Activated CD8-positive, alpha-beta T cell treated with anti-CD3 and anti-CD28 coated beads for 36 hours (primary cell): Measurements from ENCODE around the gene PRKCQ. TPM values are rescaled to one million over a fixed set of nuclear protein-coding genes. Genes with fewer than 3 reads are reported as not detected.

Source experiments
- ATAC-seq: fragments of 200-7000 bp; cut with Tn5 transposase; one replicate; pipeline ENCODE4 v1.10.0; 2021; ENCODE audit warnings: mild to moderate bottlenecking, moderate library complexity
- CTCF ChIA-PET: fragments of 350-600 bp; sonication (Branson Sonifier 250); formaldehyde crosslinking; loops from one replicate; lab custom pipeline; 2021; ENCODE audit warnings: antibody characterized with exemption; lab: Charles Lee
- POLR2A ChIA-PET: fragments of 350-600 bp; sonication (Branson Sonifier 250); formaldehyde crosslinking; loops from one replicate; lab custom pipeline; 2021; ENCODE audit warnings: antibody characterized with exemption; lab: Charles Lee
- DNase-seq: peaks from one replicate; pipeline ENCODE4 v3.0.0-alpha.2; 2020
- H3K27ac Mint-ChIP-seq: one replicate; pipeline ENCODE4 v1.8.0; 2021; ENCODE audit warnings: mild to moderate bottlenecking, mixed read lengths
- H3K27me3 Mint-ChIP-seq: one replicate; pipeline ENCODE4 v1.8.0; 2021; ENCODE audit warnings: mixed read lengths
- H3K36me3 Mint-ChIP-seq: one replicate; pipeline ENCODE4 v1.8.0; 2021; ENCODE audit warnings: low read depth, mixed read lengths
- H3K4me1 Mint-ChIP-seq: one replicate; pipeline ENCODE4 v1.8.0; 2021; ENCODE audit warnings: low read depth, mixed read lengths
- H3K4me3 Mint-ChIP-seq: one replicate; pipeline ENCODE4 v1.8.0; 2021; ENCODE audit warnings: mild to moderate bottlenecking, moderate library complexity, mixed read lengths
- H3K9me3 Mint-ChIP-seq: one replicate; pipeline ENCODE4 v1.8.0; 2021; ENCODE audit warnings: mixed read lengths
- CTCF ChIP-seq: fragments of 200-600 bp; IDR thresholded peaks from one replicate; pipeline ENCODE4 v1.8.0; 2022; ENCODE audit warnings: antibody characterized with exemption, mild to moderate bottlenecking
- intact Hi-C: fragments of 100-400 bp; cut with micrococcal nuclease; formaldehyde crosslinking; loops from one replicate; pipeline ENCODE4 v1.10.0; 2022
- total RNA-seq, 2 experiments: library from RNA; stranded (reverse); gene quantifications; one replicate each; pipeline ENCODE4 v1.2.3, GENCODE V29; 2021

The PRKCQ gene
- total RNA-seq, 2 experiments from 2014 or later, result 46.3 to 47.1 TPM

- Mint-ChIP-seq H3K36me3 (peaks cover 7% of the 10 kb centered on the region), H3K4me1 (peaks cover 15% of the 10 kb centered on the region), H3K9me3 (no peaks in the 10 kb centered on the region), H3K4me3 (no peak overlapping the region), H3K27me3 (no peaks in the 10 kb centered on the region), H3K27ac (no peak overlapping the region)
- ATAC-seq (no peak), DNase-seq (no peak)
- ChIA-PET POLR2A (interaction anchor here (0.9 kb wide), 1 partner anchor 15 kb away, joined by 3 read pairs; no protein-coding TSS in a partner anchor), CTCF (interaction anchor here (0.7 to 5.8 kb wide), 8 partner anchors 12 to 264 kb away, joined by 3 to 61 read pairs (median 6); no protein-coding TSS in a partner anchor)
- no peak for TF ChIP-seq CTCF
- intact Hi-C loops, result loop anchor here (5.0 kb wide), 2 partner anchors 164 to 249 kb away; partner anchors contain the start of gene PRKCQ
Observed at GRCh38 chr10:6418613-6419216, 161.4 kb downstream of the PRKCQ start.

GRCh38 chr10:6418167-6418566 is 161.9 kb downstream of the PRKCQ start:
- intact Hi-C loops, result loop anchor here (5.0 kb wide), 2 partner anchors 164 to 249 kb away; partner anchors contain the start of gene PRKCQ
- Mint-ChIP-seq H3K36me3 (peaks cover 5% of the 10 kb centered on the region), H3K9me3 (no peaks in the 10 kb centered on the region), H3K27me3 (no peaks in the 10 kb centered on the region), H3K4me1 (peaks cover 10% of the 10 kb centered on the region), H3K27ac (no peak overlapping the region), H3K4me3 (no peak overlapping the region)
- ChIA-PET POLR2A (interaction anchor here (0.9 kb wide), 1 partner anchor 15 kb away, joined by 3 read pairs; no protein-coding TSS in a partner anchor), CTCF (interaction anchor here (0.7 to 5.8 kb wide), 10 partner anchors 11 to 264 kb away, joined by 3 to 61 read pairs (median 4); no protein-coding TSS in a partner anchor)
- TF ChIP-seq CTCF, result no peak
- ATAC-seq, result no peak
- no peak for DNase-seq

- ATAC-seq (peak; percentile 82), DNase-seq (no peak)
- no peaks in the 10 kb centered on the region for H3K27me3 Mint-ChIP-seq
- no peak overlapping the region for H3K27ac Mint-ChIP-seq
- peaks cover 5% of the 10 kb centered on the region for H3K36me3 Mint-ChIP-seq
- intact Hi-C loops, result loop anchor here (5.0 kb wide), 2 partner anchors 165 to 250 kb away; partner anchors contain the start of gene PRKCQ
- TF ChIP-seq CTCF, result peak; percentile 83
- H3K4me1 Mint-ChIP-seq, result peaks cover 1% of the 10 kb centered on the region
- H3K4me3 Mint-ChIP-seq, result no peak overlapping the region
- POLR2A ChIA-PET, result interaction anchor here (0.9 kb wide), 1 partner anchor 16 kb away, joined by 3 read pairs; no protein-coding TSS in a partner anchor
- CTCF ChIA-PET, result interaction anchor here (0.6 to 5.8 kb wide), 18 partner anchors 10 to 265 kb away, joined by 3 to 61 read pairs (median 4); no protein-coding TSS in a partner anchor
- no peaks in the 10 kb centered on the region for H3K9me3 Mint-ChIP-seq
Observed at GRCh38 chr10:6416892-6417512, 163.1 kb downstream of the PRKCQ start.

GRCh38 chr10:6411436-6411835 is 168.6 kb downstream of the PRKCQ start:
- intact Hi-C loops, result no loop called here
- Mint-ChIP-seq H3K4me1 (peaks cover 37% of the 10 kb centered on the region), H3K27ac (no peak overlapping the region), H3K4me3 (no peak overlapping the region), H3K36me3 (no peaks in the 10 kb centered on the region), H3K27me3 (no peaks in the 10 kb centered on the region), H3K9me3 (no peaks in the 10 kb centered on the region)
- CTCF ChIA-PET, result interaction anchor here (0.9 to 7.9 kb wide), 6 partner anchors 10 to 267 kb away, joined by 3 to 66 read pairs (median 7); no protein-coding TSS in a partner anchor
- ATAC-seq (no peak), DNase-seq (no peak)
- POLR2A ChIA-PET, result interaction anchor here (0.7 kb wide), 1 partner anchor 171 kb away, joined by 4 read pairs; no protein-coding TSS in a partner anchor
- TF ChIP-seq CTCF, result no peak
